OCI-LY7 (cell line): ENCODE measurements around the gene RPLP2. TPM values are rescaled to one million over a fixed set of nuclear protein-coding genes. Genes with fewer than 3 reads are reported as not detected.
A peak's percentile ranks its signal among the peaks of the same experiment; 100 is the strongest.

Source experiments
- BruUV-seq: library from RNA; stranded (reverse); fragments of 400-500 nt; replicated peaks from 2 replicates; lab custom pipeline; 2021; lab: Mats Ljungman, UMichigan
- CTCF ChIA-PET: fragments of 300-600 bp; sonication (Branson Sonifier 250); formaldehyde crosslinking; loops from one replicate; lab custom pipeline; 2022; ENCODE audit warnings: antibody characterized with exemption; ENCODE audit not compliant: unreplicated experiment; lab: Charles Lee
- POLR2A ChIA-PET: fragments of 300-600 bp; sonication (Branson Sonifier 250); formaldehyde crosslinking; loops from one replicate; lab custom pipeline; 2022; ENCODE audit warnings: antibody characterized with exemption; lab: Charles Lee
- DNase-seq: peaks from one replicate; pipeline ENCODE4 v3.0.0-alpha.2; 2015; ENCODE audit warnings: low spot score
- H2AFZ ChIP-seq: fragments of 200-600 bp; sonication (generic), shearing (Covaris generic); 2 replicates; pipeline ENCODE4 v1.6.1; 2014; ENCODE audit warnings: mild to moderate bottlenecking, antibody characterized with exemption, low read length, moderate library complexity
- H3K27ac ChIP-seq: fragments of 200-600 bp; sonication (generic); 2 replicates; pipeline ENCODE4 v1.5.1; 2014; ENCODE audit warnings: mixed run types, low read depth, mild to moderate bottlenecking, moderate library complexity, low read length, inconsistent platforms; ENCODE audit not compliant: poor library complexity, severe bottlenecking
- H3K36me3 ChIP-seq: fragments of 200-600 bp; sonication (generic); 2 replicates; pipeline ENCODE4 v1.6.1; 2014; ENCODE audit warnings: mild to moderate bottlenecking, antibody characterized with exemption, low read length, moderate library complexity, mixed read lengths; ENCODE audit not compliant: insufficient read depth
- H3K4me1 ChIP-seq: fragments of 200-600 bp; sonication (generic); 2 replicates; pipeline ENCODE4 v1.5.1; 2014; ENCODE audit warnings: mild to moderate bottlenecking, low read length; ENCODE audit not compliant: insufficient read depth, poor library complexity, severe bottlenecking
- H3K4me2 ChIP-seq: fragments of 200-600 bp; sonication (generic); 2 replicates; pipeline ENCODE4 v1.6.1; 2014; ENCODE audit warnings: mild to moderate bottlenecking, low read length
- H3K4me3 ChIP-seq: fragments of 200-600 bp; sonication (generic); 2 replicates; pipeline ENCODE4 v1.5.1; 2014; ENCODE audit warnings: mild to moderate bottlenecking, low read depth, low read length; ENCODE audit not compliant: poor library complexity, severe bottlenecking
- H3K79me2 ChIP-seq: fragments of 200-600 bp; sonication (generic); 2 replicates; pipeline ENCODE4 v1.6.1; 2016; ENCODE audit warnings: low read depth, mild to moderate bottlenecking, low read length, moderate library complexity, mixed read lengths; ENCODE audit not compliant: insufficient read depth
- H3K9me2 ChIP-seq: fragments of 200-600 bp; sonication (generic); 2 replicates; pipeline ENCODE4 v1.6.1; 2016; ENCODE audit warnings: mild to moderate bottlenecking, low read length, mixed read lengths; ENCODE audit not compliant: insufficient read depth
- H3K9me3 ChIP-seq: fragments of 200-600 bp; sonication (generic); 2 replicates; pipeline ENCODE4 v1.6.1; 2014; ENCODE audit warnings: mild to moderate bottlenecking, mixed run types, low read length, mixed read lengths
- H4K20me1 ChIP-seq: fragments of 200-600 bp; sonication (generic); 2 replicates; pipeline ENCODE4 v1.6.1; 2014; ENCODE audit warnings: mild to moderate bottlenecking, antibody characterized with exemption, low read length, moderate library complexity, mixed read lengths; ENCODE audit not compliant: insufficient read depth
- CTCF ChIP-seq: fragments of 200-600 bp; sonication (generic); conservative IDR thresholded peaks from 2 replicates; pipeline ENCODE4 v1.5.1; 2014; ENCODE audit warnings: mild to moderate bottlenecking, antibody characterized with exemption, low read length, moderate library complexity, mixed read lengths
- EZH2phosphoT487 ChIP-seq: fragments of 200-600 bp; sonication (generic); IDR thresholded peaks from 2 replicates; pipeline ENCODE4 v1.6.1; 2018; ENCODE audit warnings: low read depth, borderline replicate concordance, mild to moderate bottlenecking, mixed run types, antibody characterized with exemption, low read length, moderate library complexity, mixed read lengths
- intact Hi-C: fragments of 100-400 bp; cut with micrococcal nuclease; formaldehyde crosslinking; loops from one replicate; pipeline ENCODE4 v1.10.0; 2022; ENCODE audit not compliant: unreplicated experiment
- total RNA-seq, 2 experiments: library from RNA; depleted of rRNA in 1 of 2; stranded (reverse); fragments of >200 nt in 1 of 2; shearing (Covaris generic) in 1 of 2; gene quantifications; 2 replicates each; pipeline ENCODE4 v1.2.3, GENCODE V29; 2014 to 2022

The RPLP2 gene
- total RNA-seq, 2 experiments from 2014 or later = 1,564 to 3,147 TPM

- Histone ChIP-seq H4K20me1 (peaks cover 4% of the 10 kb centered on the region; the same call in 1 of the 2 replicates), H3K27ac (no peak overlapping the region), H3K79me2 (no peaks in the 10 kb centered on the region), H3K4me2 (no peak overlapping the region), H3K9me2 (no peaks in the 10 kb centered on the region), H2AFZ (no peak overlapping the region), H3K4me1 (no peaks in the 10 kb centered on the region), H3K9me3 (no peaks in the 10 kb centered on the region), H3K36me3 (peaks cover 98% of the 10 kb centered on the region), H3K4me3 (no peak overlapping the region)
- no TSS peak for BruUV-seq
- ChIA-PET CTCF (no interaction called here), POLR2A (no interaction called here)
- no peak for DNase-seq
- intact Hi-C loops = no loop called here
- no peak for TF ChIP-seq CTCF
These were observed 48.1 kb upstream of the RPLP2 start for GRCh38 chr11:761526-762108.

- ChIA-PET CTCF (no interaction called here), POLR2A (no interaction called here)
- peak; percentile 43 for DNase-seq
- TF ChIP-seq CTCF (peak; percentile 39; the same call in 1 of the 2 replicates), EZH2phosphoT487 (no peak)
- H3K9me2 ChIP-seq = no peaks in the 10 kb centered on the region
- H3K27ac ChIP-seq = no peak overlapping the region
- H3K9me3 ChIP-seq = no peaks in the 10 kb centered on the region
- no peak overlapping the region for H3K4me3 ChIP-seq
- H3K4me1 ChIP-seq = no peaks in the 10 kb centered on the region
- intact Hi-C loops = no loop called here
- H3K4me2 ChIP-seq = no peak overlapping the region
- H3K79me2 ChIP-seq = no peaks in the 10 kb centered on the region
- BruUV-seq = no TSS peak
- H4K20me1 ChIP-seq = peaks cover 4% of the 10 kb centered on the region; the same call in 1 of the 2 replicates
- peaks cover 98% of the 10 kb centered on the region for H3K36me3 ChIP-seq
- no peak overlapping the region for H2AFZ ChIP-seq
These were observed 47.2 kb upstream of the RPLP2 start for GRCh38 chr11:762421-763072.

GRCh38 chr11:763073-763463, 46.7 kb upstream of the RPLP2 start:
- no peaks in the 10 kb centered on the region for H3K9me3 ChIP-seq
- POLR2A ChIA-PET = no interaction called here
- no peak overlapping the region for H3K4me3 ChIP-seq
- no peaks in the 10 kb centered on the region for H3K4me1 ChIP-seq
- H2AFZ ChIP-seq = no peak overlapping the region
- H4K20me1 ChIP-seq = peaks cover 4% of the 10 kb centered on the region; the same call in 1 of the 2 replicates
- DNase-seq = no peak
- no peak overlapping the region for H3K27ac ChIP-seq
- H3K4me2 ChIP-seq = no peak overlapping the region
- BruUV-seq = no TSS peak
- H3K36me3 ChIP-seq = peaks cover 95% of the 10 kb centered on the region
- no peaks in the 10 kb centered on the region for H3K9me2 ChIP-seq
- TF ChIP-seq EZH2phosphoT487 = no peak
- no peak for TF ChIP-seq CTCF
- CTCF ChIA-PET = interaction anchor here (1.7 kb wide), 1 partner anchor 14 kb away, joined by 4 read pairs; no protein-coding TSS in a partner anchor
- intact Hi-C loops = no loop called here
- H3K79me2 ChIP-seq = no peaks in the 10 kb centered on the region
